ENCODE data around the gene ID1.
A peak's percentile ranks its signal among the peaks of the same experiment; 100 is the strongest.

Gene ID1

DNA sequence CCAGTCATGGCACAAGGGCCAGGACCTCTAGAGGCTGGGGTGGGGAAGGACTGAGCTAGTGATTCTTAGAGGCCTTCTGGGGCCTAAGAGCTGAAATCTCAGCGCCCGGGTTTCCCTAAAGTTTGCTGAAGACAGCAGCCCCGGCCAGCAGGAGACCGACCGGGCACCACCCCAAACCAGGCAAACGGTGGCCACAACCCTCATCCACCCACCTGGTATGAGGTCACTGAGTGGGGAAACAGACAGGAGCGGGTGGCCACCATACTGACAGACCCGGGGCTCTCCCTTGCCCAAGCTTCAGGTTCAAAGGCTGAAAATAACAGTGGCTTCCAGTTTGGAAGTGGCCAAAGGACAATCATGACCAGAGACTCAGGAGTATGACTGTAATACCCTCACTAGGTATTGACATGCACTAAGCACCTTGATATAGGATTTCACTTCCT lies 35.0 kb upstream of the ID1 start:
- ATAC-seq = no peak
- TF ChIP-seq SNAI2 (CRISPR knock-in tag; IDR thresholded peaks at IDR 0.05) (no peak), BACH2 (CRISPR knock-in tag; IDR thresholded peaks at IDR 0.05; ENCODE audit: borderline replicate concordance) (no peak), ZNF8 (CRISPR knock-in tag; IDR thresholded peaks at IDR 0.05) (no peak), ISL1 (CRISPR knock-in tag; IDR thresholded peaks at IDR 0.05) (no peak), ZNF70 (CRISPR knock-in tag; IDR thresholded peaks at IDR 0.05) (no peak), CSDC2 (CRISPR knock-in tag; IDR thresholded peaks at IDR 0.05) (no peak), PPARA (CRISPR knock-in tag; IDR thresholded peaks at IDR 0.05; ENCODE audit: borderline replicate concordance) (no peak), GLIS3 (CRISPR knock-in tag; IDR thresholded peaks at IDR 0.05) (no peak), ZFP3 (CRISPR knock-in tag; IDR thresholded peaks at IDR 0.05) (no peak), ZNF565 (CRISPR knock-in tag; conservative IDR thresholded peaks at IDR 0.05; ENCODE audit: low read depth) (no peak), CSRNP3 (CRISPR knock-in tag; IDR thresholded peaks at IDR 0.05) (no peak), PATZ1 (CRISPR knock-in tag; IDR thresholded peaks at IDR 0.05; ENCODE audit: borderline replicate concordance) (no peak), ARNTL (CRISPR knock-in tag; IDR thresholded peaks at IDR 0.05; ENCODE audit: borderline replicate concordance, low read depth) (no peak), RARB (CRISPR knock-in tag; IDR thresholded peaks at IDR 0.05) (no peak), ESRRG (CRISPR knock-in tag; IDR thresholded peaks at IDR 0.05) (no peak), TOX (CRISPR knock-in tag; IDR thresholded peaks at IDR 0.05; ENCODE audit: borderline replicate concordance) (no peak), TCF4 (CRISPR knock-in tag; IDR thresholded peaks at IDR 0.05; ENCODE audit: borderline replicate concordance) (no peak)

- TF ChIP-seq TCF4 (CRISPR knock-in tag; IDR thresholded peaks at IDR 0.05; ENCODE audit: borderline replicate concordance) (peak; percentile 99), TSHZ2 (CRISPR knock-in tag; IDR thresholded peaks at IDR 0.05) (peak; percentile 90), SNAI2 (CRISPR knock-in tag; IDR thresholded peaks at IDR 0.05) (peak; percentile 88; the same call in 1 of the 2 replicates), POU6F1 (CRISPR knock-in tag; IDR thresholded peaks at IDR 0.05; ENCODE audit: borderline replicate concordance, low read depth) (no peak), ZNF565 (CRISPR knock-in tag; conservative IDR thresholded peaks at IDR 0.05; ENCODE audit: low read depth) (no peak), ESRRG (CRISPR knock-in tag; IDR thresholded peaks at IDR 0.05) (peak; percentile 55; the same call in 1 of the 2 replicates), GLIS3 (CRISPR knock-in tag; IDR thresholded peaks at IDR 0.05) (peak; percentile 75), CSRNP3 (CRISPR knock-in tag; IDR thresholded peaks at IDR 0.05) (no peak), BACH2 (CRISPR knock-in tag; IDR thresholded peaks at IDR 0.05; ENCODE audit: borderline replicate concordance) (peak; percentile 65; the same call in 1 of the 2 replicates), ZFP3 (CRISPR knock-in tag; IDR thresholded peaks at IDR 0.05) (peak; percentile 73; the same call in 1 of the 2 replicates), ZNF8 (CRISPR knock-in tag; IDR thresholded peaks at IDR 0.05) (peak; percentile 28; the same call in 1 of the 2 replicates), ARNTL (CRISPR knock-in tag; IDR thresholded peaks at IDR 0.05; ENCODE audit: borderline replicate concordance, low read depth) (no peak; the same call in 1 of the 2 replicates), ZFP30 (CRISPR knock-in tag; IDR thresholded peaks at IDR 0.05) (peak; percentile 28), ISL1 (CRISPR knock-in tag; IDR thresholded peaks at IDR 0.05) (peak; percentile 28; the same call in 1 of the 2 replicates), PPARA (CRISPR knock-in tag; IDR thresholded peaks at IDR 0.05; ENCODE audit: borderline replicate concordance) (peak; percentile 56)
- TF ChIP-seq, protein P1, sequence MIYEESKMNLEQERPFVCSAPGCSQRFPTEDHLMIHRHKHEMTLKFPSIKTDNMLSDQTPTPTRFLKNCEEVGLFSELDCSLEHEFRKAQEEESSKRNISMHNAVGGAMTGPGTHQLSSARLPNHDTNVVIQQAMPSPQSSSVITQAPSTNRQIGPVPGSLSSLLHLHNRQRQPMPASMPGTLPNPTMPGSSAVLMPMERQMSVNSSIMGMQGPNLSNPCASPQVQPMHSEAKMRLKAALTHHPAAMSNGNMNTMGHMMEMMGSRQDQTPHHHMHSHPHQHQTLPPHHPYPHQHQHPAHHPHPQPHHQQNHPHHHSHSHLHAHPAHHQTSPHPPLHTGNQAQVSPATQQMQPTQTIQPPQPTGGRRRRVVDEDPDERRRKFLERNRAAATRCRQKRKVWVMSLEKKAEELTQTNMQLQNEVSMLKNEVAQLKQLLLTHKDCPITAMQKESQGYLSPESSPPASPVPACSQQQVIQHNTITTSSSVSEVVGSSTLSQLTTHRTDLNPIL (CRISPR knock-in tag; IDR thresholded peaks at IDR 0.05; ENCODE audit: low read depth) = peak; percentile 30; the same call in 1 of the 2 replicates
- ATAC-seq = peak; percentile 4; the same call in 2 of the 3 replicates
Measured at GRCh38 chr20:31570735-31571617, 34.1 kb upstream of the ID1 start.
